ENCODE measurements around the gene MAT1A. TPM values are rescaled to one million over a fixed set of nuclear protein-coding genes. Genes with fewer than 3 reads are reported as not detected.

Gene MAT1A
- total and polyA plus RNA-seq, 9 of the 15 experiments (the other 6 are each of a cell fraction or from before 2014, with no cell fraction given) = 0.03 to 0.30 (median 0.11) TPM; not detected in 2

DNA sequence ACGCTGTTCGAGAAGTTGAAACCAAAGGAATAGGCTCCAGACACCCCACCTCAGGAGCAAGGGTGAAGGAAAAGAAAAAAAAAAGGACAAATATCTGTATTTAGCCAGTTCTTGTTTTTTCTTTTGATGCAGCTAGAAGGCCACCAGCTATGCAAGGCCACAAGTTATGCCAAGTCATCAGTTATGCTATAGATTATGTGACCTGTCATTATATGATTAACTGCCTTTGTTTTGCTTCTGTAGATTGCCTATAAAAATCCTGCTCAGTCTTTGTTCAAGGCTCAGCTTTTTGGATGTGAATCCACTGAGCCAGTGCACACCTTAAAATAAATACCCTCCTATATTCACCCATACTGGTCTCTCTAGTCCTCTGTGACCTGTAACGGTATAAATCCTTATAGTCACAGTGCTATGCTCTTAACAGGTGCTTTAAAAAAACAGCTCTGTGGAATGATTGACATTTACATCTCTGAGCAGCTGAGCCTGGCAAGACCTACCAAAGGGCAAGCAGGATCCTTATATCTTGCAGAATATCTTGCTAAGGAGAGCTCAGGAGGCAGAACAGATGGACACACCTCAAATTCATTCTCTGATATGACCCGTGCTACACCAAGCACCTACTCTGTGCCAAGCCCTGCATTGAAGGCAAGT lies 20.4 kb downstream of the MAT1A start:
- FAIRE-seq (no peak), ATAC-seq (no peak), DNase-seq (ENCODE audit: extremely low read depth in 1 of 4, low spot score in 3 of 4) (no peak)
- Histone ChIP-seq H3K9me1 (ENCODE audit: control insufficient read depth, insufficient read depth, low read length) (no peaks in the 10 kb centered on the region), H3K4me2 (ENCODE audit: insufficient read depth, low read length) (no peak overlapping the region), H3K9ac (ENCODE audit: insufficient read depth in 1 of 2, low read depth in 2 of 2, low read length in 2 of 2) (no peak overlapping the region), H3K27ac (ENCODE audit: extremely low read depth, low read depth, low read length) (no peak overlapping the region), H3K79me2 (ENCODE audit: control insufficient read depth, insufficient read depth, low read length) (no peaks in the 10 kb centered on the region), H3K36me3 (ENCODE audit: control insufficient read depth, insufficient read depth, low read length) (no peaks in the 10 kb centered on the region), H3K27me3 (ENCODE audit: control insufficient read depth in 2 of 2, insufficient read depth in 2 of 2, low read length in 2 of 2) (peaks cover 0 to 8% of the 10 kb centered on the region in 2 experiments; a peak in 4 of 5 replicates), H2AFZ (ENCODE audit: low read depth, low read length) (no peak overlapping the region), H3K4me3 (no peak overlapping the region), H3K4me1 (replicated peaks in 1 of 2; ENCODE audit: control insufficient read depth in 2 of 2, insufficient read depth in 2 of 2, low read length in 2 of 2) (peaks cover 20 to 27% of the 10 kb centered on the region in 2 experiments), H4K20me1 (replicated peaks; ENCODE audit: control insufficient read depth, insufficient read depth, low read length) (no peaks in the 10 kb centered on the region), H3K9me3 (replicated peaks; ENCODE audit: control insufficient read depth, insufficient read depth, low read depth, low read length) (no peaks in the 10 kb centered on the region)
- intact Hi-C loops (cut with micrococcal nuclease) (loop anchor here (5.0 kb wide), 1 partner anchor 108 kb away; no protein-coding TSS in a partner anchor), in situ Hi-C loops (cut with MboI) (no loop called here)
- BruUV-seq (replicated peaks) = no TSS peak
- POLR2A ChIA-PET = interaction anchor here (0.9 kb wide), 1 partner anchor 139 kb away, joined by 3 read pairs; the partner anchor contains the start of gene PRXL2A
- CTCF ChIA-PET (ENCODE audit: low intra/inter-chr PET ratio) = no interaction called here
- WGBS (ENCODE audit: insufficient coverage, low coverage, missing lambda C conversion rate) = 1% methylated on average over 4 of the region's 4 CpGs
- TF ChIP-seq, protein P1, sequence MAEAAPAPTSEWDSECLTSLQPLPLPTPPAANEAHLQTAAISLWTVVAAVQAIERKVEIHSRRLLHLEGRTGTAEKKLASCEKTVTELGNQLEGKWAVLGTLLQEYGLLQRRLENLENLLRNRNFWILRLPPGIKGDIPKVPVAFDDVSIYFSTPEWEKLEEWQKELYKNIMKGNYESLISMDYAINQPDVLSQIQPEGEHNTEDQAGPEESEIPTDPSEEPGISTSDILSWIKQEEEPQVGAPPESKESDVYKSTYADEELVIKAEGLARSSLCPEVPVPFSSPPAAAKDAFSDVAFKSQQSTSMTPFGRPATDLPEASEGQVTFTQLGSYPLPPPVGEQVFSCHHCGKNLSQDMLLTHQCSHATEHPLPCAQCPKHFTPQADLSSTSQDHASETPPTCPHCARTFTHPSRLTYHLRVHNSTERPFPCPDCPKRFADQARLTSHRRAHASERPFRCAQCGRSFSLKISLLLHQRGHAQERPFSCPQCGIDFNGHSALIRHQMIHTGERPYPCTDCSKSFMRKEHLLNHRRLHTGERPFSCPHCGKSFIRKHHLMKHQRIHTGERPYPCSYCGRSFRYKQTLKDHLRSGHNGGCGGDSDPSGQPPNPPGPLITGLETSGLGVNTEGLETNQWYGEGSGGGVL (CRISPR knock-in tag; IDR thresholded peaks at IDR 0.05) = no peak
- TF ChIP-seq SNIP1 (IDR thresholded peaks at IDR 0.05; ENCODE audit: low read depth) (no peak), HEY1 (CRISPR knock-in tag; IDR thresholded peaks at IDR 0.05; ENCODE audit: borderline replicate concordance) (no peak), NCOR1 (IDR thresholded peaks at IDR 0.05) (no peak), ILF3 (IDR thresholded peaks at IDR 0.05; ENCODE audit: borderline replicate concordance) (no peak), MTA3 (IDR thresholded peaks at IDR 0.05; ENCODE audit: borderline replicate concordance) (no peak), PHF21A (IDR thresholded peaks at IDR 0.05; ENCODE audit: borderline replicate concordance, low read depth) (no peak), SMARCE1 (IDR thresholded peaks at IDR 0.05) (no peak), MAFG (tag; conservative IDR thresholded peaks at IDR 0.05) (peak; percentile 90), TSC22D4 (tag; IDR thresholded peaks at IDR 0.05) (no peak), NCOA4 (IDR thresholded peaks at IDR 0.05; ENCODE audit: partially characterized antibody) (no peak)
- TF ChIP-seq, protein P2, sequence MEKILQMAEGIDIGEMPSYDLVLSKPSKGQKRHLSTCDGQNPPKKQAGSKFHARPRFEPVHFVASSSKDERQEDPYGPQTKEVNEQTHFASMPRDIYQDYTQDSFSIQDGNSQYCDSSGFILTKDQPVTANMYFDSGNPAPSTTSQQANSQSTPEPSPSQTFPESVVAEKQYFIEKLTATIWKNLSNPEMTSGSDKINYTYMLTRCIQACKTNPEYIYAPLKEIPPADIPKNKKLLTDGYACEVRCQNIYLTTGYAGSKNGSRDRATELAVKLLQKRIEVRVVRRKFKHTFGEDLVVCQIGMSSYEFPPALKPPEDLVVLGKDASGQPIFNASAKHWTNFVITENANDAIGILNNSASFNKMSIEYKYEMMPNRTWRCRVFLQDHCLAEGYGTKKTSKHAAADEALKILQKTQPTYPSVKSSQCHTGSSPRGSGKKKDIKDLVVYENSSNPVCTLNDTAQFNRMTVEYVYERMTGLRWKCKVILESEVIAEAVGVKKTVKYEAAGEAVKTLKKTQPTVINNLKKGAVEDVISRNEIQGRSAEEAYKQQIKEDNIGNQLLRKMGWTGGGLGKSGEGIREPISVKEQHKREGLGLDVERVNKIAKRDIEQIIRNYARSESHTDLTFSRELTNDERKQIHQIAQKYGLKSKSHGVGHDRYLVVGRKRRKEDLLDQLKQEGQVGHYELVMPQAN (IDR thresholded peaks at IDR 0.05; ENCODE audit: borderline replicate concordance) = no peak
- TF ChIP-seq, protein P3, sequence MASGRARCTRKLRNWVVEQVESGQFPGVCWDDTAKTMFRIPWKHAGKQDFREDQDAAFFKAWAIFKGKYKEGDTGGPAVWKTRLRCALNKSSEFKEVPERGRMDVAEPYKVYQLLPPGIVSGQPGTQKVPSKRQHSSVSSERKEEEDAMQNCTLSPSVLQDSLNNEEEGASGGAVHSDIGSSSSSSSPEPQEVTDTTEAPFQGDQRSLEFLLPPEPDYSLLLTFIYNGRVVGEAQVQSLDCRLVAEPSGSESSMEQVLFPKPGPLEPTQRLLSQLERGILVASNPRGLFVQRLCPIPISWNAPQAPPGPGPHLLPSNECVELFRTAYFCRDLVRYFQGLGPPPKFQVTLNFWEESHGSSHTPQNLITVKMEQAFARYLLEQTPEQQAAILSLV (tag; IDR thresholded peaks at IDR 0.05) = no peak

Measured in K562 (cell line).